ENCODE data around the gene SPA17.

The SPA17 gene

DNA sequence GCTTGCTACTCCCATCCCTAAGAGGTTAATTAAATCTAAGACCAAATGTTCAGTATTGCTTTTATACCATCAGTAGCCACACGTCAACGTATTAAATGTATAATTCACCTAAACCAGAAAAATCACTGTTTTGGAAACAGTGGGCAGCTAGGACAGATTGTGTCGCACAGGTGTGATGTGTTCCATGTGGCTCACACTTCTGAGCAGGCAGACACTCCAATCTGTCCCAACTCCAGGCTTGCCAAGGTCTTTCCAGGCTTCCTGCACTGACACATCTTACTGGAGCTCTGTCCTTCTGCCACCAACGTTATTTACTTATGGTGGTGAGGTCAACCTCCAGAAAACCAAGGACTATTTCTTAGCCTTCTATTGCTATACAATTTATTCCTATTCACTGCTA, 11.6 kb upstream of the SPA17 start:
- WGBS, 2 donors (ENCODE audit: extremely low coverage in 2 of 2, insufficient read length in 2 of 2, insufficient replicate concordance in 1 of 2), result no CpG with 5 or more reads among the region's 4 CpGs
- H3K4me3 ChIP-seq (ENCODE audit: low read length in 2 of 2), result no peak overlapping the region
- H3K27me3 ChIP-seq (ENCODE audit: control insufficient read depth in 3 of 3, insufficient read depth in 3 of 3, low read depth in 1 of 3, low read length in 3 of 3), result no peaks in the 10 kb centered on the region
- no peak overlapping the region for H2BK12ac ChIP-seq (ENCODE audit: low read length)
- H3K9ac ChIP-seq (ENCODE audit: low read depth, low read length, poor library complexity), result no peak overlapping the region
- no peak overlapping the region for H2BK5ac ChIP-seq (ENCODE audit: low read length)
- H3K4me2 ChIP-seq (ENCODE audit: insufficient read depth, low read length, poor library complexity, severe bottlenecking), result no peak overlapping the region
- no peak overlapping the region for H2AFZ ChIP-seq (ENCODE audit: low read length)
- H4K91ac ChIP-seq (ENCODE audit: low read depth, low read length, poor library complexity), result no peak overlapping the region
- H2BK15ac ChIP-seq (ENCODE audit: low read length), result no peak overlapping the region
- no peak for DNase-seq (ENCODE audit: low spot score)
- H3K4ac ChIP-seq (ENCODE audit: low read length), result no peak overlapping the region
- no peak overlapping the region for H4K8ac ChIP-seq (ENCODE audit: low read depth, low read length)
- no peak overlapping the region for H2AK5ac ChIP-seq (ENCODE audit: low read depth, low read length)
- no peak overlapping the region for H3K18ac ChIP-seq (ENCODE audit: low read length)
- H3K27ac ChIP-seq (replicated peaks; ENCODE audit: low read length), result no peak overlapping the region
- no peaks in the 10 kb centered on the region for H3K79me1 ChIP-seq (ENCODE audit: low read depth, low read length)
- no peak overlapping the region for H2BK120ac ChIP-seq (ENCODE audit: low read depth, low read length)
- no peaks in the 10 kb centered on the region for H3K36me3 ChIP-seq (replicated peaks in 1 of 2; ENCODE audit: control insufficient read depth in 2 of 2, insufficient read depth in 2 of 2, low read length in 2 of 2)
- H3K14ac ChIP-seq (ENCODE audit: low read length), result no peak overlapping the region
- H3K4me1 ChIP-seq (ENCODE audit: control insufficient read depth in 2 of 2, insufficient read depth in 1 of 2, low read depth in 1 of 2, low read length in 2 of 2), result peaks cover 1 to 14% of the 10 kb centered on the region in 2 donors
- no peak overlapping the region for H3K23ac ChIP-seq (ENCODE audit: low read depth, low read length, poor library complexity)
- no peaks in the 10 kb centered on the region for H3K9me3 ChIP-seq (replicated peaks in 1 of 2; ENCODE audit: control insufficient read depth in 2 of 2, insufficient read depth in 1 of 2, low read depth in 1 of 2, low read length in 2 of 2)

- Histone ChIP-seq H3K79me1 (ENCODE audit: low read depth, low read length) (no peaks in the 10 kb centered on the region), H3K18ac (ENCODE audit: low read length) (peak overlapping the region; percentile 16), H3K14ac (ENCODE audit: low read length) (no peak overlapping the region), H3K9me3 (replicated peaks in 1 of 2; ENCODE audit: control insufficient read depth in 2 of 2, insufficient read depth in 1 of 2, low read depth in 1 of 2, low read length in 2 of 2) (no peaks in the 10 kb centered on the region), H3K27me3 (ENCODE audit: control insufficient read depth in 3 of 3, insufficient read depth in 3 of 3, low read depth in 1 of 3, low read length in 3 of 3) (peaks cover 0 to 4% (median 0%) of the 10 kb centered on the region in 3 experiments), H3K36me3 (replicated peaks in 1 of 2; ENCODE audit: control insufficient read depth in 2 of 2, insufficient read depth in 2 of 2, low read length in 2 of 2) (no peaks in the 10 kb centered on the region), H3K4ac (ENCODE audit: low read length) (no peak overlapping the region), H2AFZ (ENCODE audit: low read length) (no peak overlapping the region), H2BK120ac (ENCODE audit: low read depth, low read length) (no peak overlapping the region), H2AK5ac (ENCODE audit: low read depth, low read length) (no peak overlapping the region), H3K9ac (ENCODE audit: low read depth, low read length, poor library complexity) (no peak overlapping the region), H4K91ac (ENCODE audit: low read depth, low read length, poor library complexity) (no peak overlapping the region), H3K4me3 (ENCODE audit: low read length in 2 of 2) (no peak overlapping the region), H3K27ac (replicated peaks; ENCODE audit: low read length) (no peak overlapping the region), H2BK12ac (ENCODE audit: low read length) (no peak overlapping the region), H3K4me1 (ENCODE audit: control insufficient read depth in 2 of 2, insufficient read depth in 1 of 2, low read depth in 1 of 2, low read length in 2 of 2) (no peaks in the 10 kb centered on the region), H3K4me2 (ENCODE audit: insufficient read depth, low read length, poor library complexity, severe bottlenecking) (no peak overlapping the region), H4K8ac (ENCODE audit: low read depth, low read length) (no peak overlapping the region), H2BK15ac (ENCODE audit: low read length) (no peak overlapping the region), H3K23ac (ENCODE audit: low read depth, low read length, poor library complexity) (no peak overlapping the region), H2BK5ac (ENCODE audit: low read length) (no peak overlapping the region)
- WGBS, 2 donors (ENCODE audit: extremely low coverage in 2 of 2, insufficient read length in 2 of 2, insufficient replicate concordance in 1 of 2), result no CpG with 5 or more reads among the region's 2 CpGs
- no peak for DNase-seq (ENCODE audit: low spot score)
Measured at GRCh38 chr11:124663861-124664260, 9.8 kb upstream of the SPA17 start.

DNA sequence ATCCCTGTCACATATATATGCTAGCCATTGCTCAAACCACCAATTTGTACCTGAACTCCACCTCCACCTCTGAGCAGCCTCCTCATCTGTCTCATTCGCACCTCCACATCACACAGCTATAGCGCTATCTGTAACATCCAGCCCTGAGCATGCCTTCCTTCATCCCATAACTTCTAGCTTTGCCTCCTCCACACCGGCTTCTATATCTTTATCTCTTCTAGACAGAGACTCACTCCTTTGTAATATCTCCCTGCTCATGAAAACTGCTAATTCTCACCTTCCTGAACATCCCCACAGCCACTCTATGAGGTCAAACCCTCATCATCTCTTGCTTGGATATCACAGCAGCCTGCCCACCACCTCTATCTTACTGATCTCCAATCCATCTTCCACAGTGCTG, 6.1 kb upstream of the SPA17 start:
- H3K27ac ChIP-seq (replicated peaks; ENCODE audit: low read length), result no peak overlapping the region
- no peak overlapping the region for H3K4ac ChIP-seq (ENCODE audit: low read length)
- H2BK15ac ChIP-seq (ENCODE audit: low read length), result no peak overlapping the region
- H4K91ac ChIP-seq (ENCODE audit: low read depth, low read length, poor library complexity), result no peak overlapping the region
- H2BK120ac ChIP-seq (ENCODE audit: low read depth, low read length), result no peak overlapping the region
- no peak overlapping the region for H2BK5ac ChIP-seq (ENCODE audit: low read length)
- no peak overlapping the region for H2AFZ ChIP-seq (ENCODE audit: low read length)
- H3K23ac ChIP-seq (ENCODE audit: low read depth, low read length, poor library complexity), result no peak overlapping the region
- H3K4me2 ChIP-seq (ENCODE audit: insufficient read depth, low read length, poor library complexity, severe bottlenecking), result no peak overlapping the region
- H4K8ac ChIP-seq (ENCODE audit: low read depth, low read length), result no peak overlapping the region
- H3K9ac ChIP-seq (ENCODE audit: low read depth, low read length, poor library complexity), result no peak overlapping the region
- H3K79me1 ChIP-seq (ENCODE audit: low read depth, low read length), result no peaks in the 10 kb centered on the region
- H3K27me3 ChIP-seq (ENCODE audit: control insufficient read depth in 3 of 3, insufficient read depth in 3 of 3, low read depth in 1 of 3, low read length in 3 of 3), result peaks cover 0 to 14% (median 0%) of the 10 kb centered on the region in 3 experiments
- H3K14ac ChIP-seq (ENCODE audit: low read length), result no peak overlapping the region
- H3K4me1 ChIP-seq (ENCODE audit: control insufficient read depth in 2 of 2, insufficient read depth in 1 of 2, low read depth in 1 of 2, low read length in 2 of 2), result no peaks in the 10 kb centered on the region
- H2BK12ac ChIP-seq (ENCODE audit: low read length), result no peak overlapping the region
- H2AK5ac ChIP-seq (ENCODE audit: low read depth, low read length), result no peak overlapping the region
- no peak overlapping the region for H3K4me3 ChIP-seq (ENCODE audit: low read length in 2 of 2)
- DNase-seq (ENCODE audit: low spot score), result no peak
- no peaks in the 10 kb centered on the region for H3K36me3 ChIP-seq (replicated peaks in 1 of 2; ENCODE audit: control insufficient read depth in 2 of 2, insufficient read depth in 2 of 2, low read length in 2 of 2)
- H3K18ac ChIP-seq (ENCODE audit: low read length), result no peak overlapping the region
- no peaks in the 10 kb centered on the region for H3K9me3 ChIP-seq (replicated peaks in 1 of 2; ENCODE audit: control insufficient read depth in 2 of 2, insufficient read depth in 1 of 2, low read depth in 1 of 2, low read length in 2 of 2)
- WGBS, 2 donors (ENCODE audit: extremely low coverage in 2 of 2, insufficient read length in 2 of 2, insufficient replicate concordance in 1 of 2), result no CpG with 5 or more reads among the region's 3 CpGs

DNA sequence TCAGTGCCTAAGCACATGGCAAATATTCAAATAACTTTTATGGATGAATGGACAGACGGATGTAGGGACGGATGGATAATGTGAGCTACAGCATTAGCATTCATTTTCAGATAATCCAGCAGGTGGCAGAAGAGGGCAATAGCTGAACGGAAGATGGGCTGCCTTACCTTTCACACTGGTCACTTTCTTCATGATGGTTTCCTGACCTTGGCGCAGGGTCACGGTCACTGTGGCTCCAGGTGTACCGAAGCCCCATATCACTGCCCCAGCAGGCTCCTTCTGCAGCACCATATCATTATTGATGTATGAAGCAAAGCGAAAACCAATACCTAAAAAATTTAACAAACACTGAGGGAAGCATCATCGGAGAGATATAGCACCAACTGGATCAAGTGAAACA, 4.5 kb upstream of the SPA17 start:
- Histone ChIP-seq H4K8ac (ENCODE audit: low read depth, low read length) (no peak overlapping the region), H3K14ac (ENCODE audit: low read length) (no peak overlapping the region), H3K4me2 (ENCODE audit: insufficient read depth, low read length, poor library complexity, severe bottlenecking) (no peak overlapping the region), H3K27ac (replicated peaks; ENCODE audit: low read length) (no peak overlapping the region), H2AK5ac (ENCODE audit: low read depth, low read length) (no peak overlapping the region), H3K4me1 (ENCODE audit: control insufficient read depth in 2 of 2, insufficient read depth in 1 of 2, low read depth in 1 of 2, low read length in 2 of 2) (no peaks in the 10 kb centered on the region), H3K18ac (ENCODE audit: low read length) (no peak overlapping the region), H3K27me3 (ENCODE audit: control insufficient read depth in 3 of 3, insufficient read depth in 3 of 3, low read depth in 1 of 3, low read length in 3 of 3) (peaks cover 0 to 23% (median 3%) of the 10 kb centered on the region in 3 experiments), H2BK5ac (ENCODE audit: low read length) (no peak overlapping the region), H3K79me1 (ENCODE audit: low read depth, low read length) (no peaks in the 10 kb centered on the region), H2BK12ac (ENCODE audit: low read length) (no peak overlapping the region), H4K91ac (ENCODE audit: low read depth, low read length, poor library complexity) (no peak overlapping the region), H3K23ac (ENCODE audit: low read depth, low read length, poor library complexity) (no peak overlapping the region), H3K9ac (ENCODE audit: low read depth, low read length, poor library complexity) (no peak overlapping the region), H2AFZ (ENCODE audit: low read length) (no peak overlapping the region), H3K9me3 (replicated peaks in 1 of 2; ENCODE audit: control insufficient read depth in 2 of 2, insufficient read depth in 1 of 2, low read depth in 1 of 2, low read length in 2 of 2) (no peaks in the 10 kb centered on the region), H2BK120ac (ENCODE audit: low read depth, low read length) (no peak overlapping the region), H3K4me3 (ENCODE audit: low read length in 2 of 2) (no peak overlapping the region), H3K36me3 (replicated peaks in 1 of 2; ENCODE audit: control insufficient read depth in 2 of 2, insufficient read depth in 2 of 2, low read length in 2 of 2) (no peaks in the 10 kb centered on the region), H3K4ac (ENCODE audit: low read length) (no peak overlapping the region), H2BK15ac (ENCODE audit: low read length) (no peak overlapping the region)
- DNase-seq (ENCODE audit: low spot score), result no peak
- WGBS, 2 donors (ENCODE audit: extremely low coverage in 2 of 2, insufficient read length in 2 of 2, insufficient replicate concordance in 1 of 2), result no CpG with 5 or more reads among the region's 8 CpGs
